ENCODE measurements around the gene PFKL. TPM values are rescaled to one million over a fixed set of nuclear protein-coding genes. Genes with fewer than 3 reads are reported as not detected.
A peak's percentile ranks its signal among the peaks of the same experiment; 100 is the strongest.
"Not testable (repeated sequence)": the region's sequence is repeated elsewhere in the genome, so short reads cannot be mapped to it uniquely, and the experiment has no call there.

The PFKL gene
- total RNA-seq, 1 donor from 2014 or later, result 329 TPM

DNA sequence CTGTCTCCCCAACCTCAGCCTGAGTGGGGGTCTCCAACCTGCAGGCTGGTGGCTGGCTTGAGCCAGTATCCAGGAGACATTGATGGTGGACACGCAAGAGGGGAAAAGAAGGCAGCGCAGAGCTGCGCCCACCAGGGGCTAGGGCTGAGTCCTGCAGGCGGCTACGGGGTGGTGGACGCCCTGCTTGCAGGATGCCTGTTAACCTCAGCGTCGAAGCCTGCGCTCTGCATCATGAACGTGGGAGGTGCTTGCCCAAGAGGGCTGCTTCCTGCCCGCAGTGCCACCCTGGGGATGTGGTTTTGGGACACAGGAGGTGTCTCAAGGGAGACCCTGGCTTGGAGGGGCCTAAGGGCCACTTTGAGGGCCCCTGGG, 27.7 kb downstream of the PFKL start:
- DNase-seq (ENCODE audit: low read depth in 2 of 2), result no peak

DNA sequence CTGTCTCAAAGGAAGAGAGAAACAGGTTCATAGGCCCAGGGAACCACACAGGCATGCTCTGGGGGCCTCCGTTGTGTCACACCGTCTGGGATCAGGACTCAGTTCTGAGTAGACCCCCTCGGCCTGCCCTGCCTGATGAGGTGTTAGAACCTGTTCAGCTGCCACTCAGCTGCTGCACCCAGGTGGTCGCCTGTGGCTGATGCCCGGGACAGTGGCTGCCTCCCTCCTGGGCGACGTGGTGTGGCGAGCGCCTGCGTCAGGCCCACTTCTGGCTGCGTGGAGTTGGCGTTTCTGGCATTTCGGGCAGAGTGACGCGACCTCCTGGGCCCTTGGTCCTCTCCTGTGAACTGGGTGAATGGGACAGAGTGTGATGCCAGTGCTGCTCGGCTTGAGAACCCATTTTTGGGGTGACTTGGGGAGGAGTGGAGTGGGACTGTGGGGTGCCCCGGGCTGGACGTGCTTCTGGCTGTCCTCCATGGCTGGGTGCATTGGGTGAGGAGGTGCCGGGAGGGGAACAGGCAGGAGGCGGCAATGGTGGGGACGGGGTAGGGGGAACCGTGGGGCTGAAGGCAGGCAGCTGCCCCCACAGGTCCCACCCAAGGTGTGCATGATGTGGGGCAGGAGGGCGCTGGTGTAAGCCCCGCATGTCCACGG, 28.5 kb downstream of the PFKL start:
- DNase-seq (ENCODE audit: low read depth in 2 of 2), result no peak

DNA sequence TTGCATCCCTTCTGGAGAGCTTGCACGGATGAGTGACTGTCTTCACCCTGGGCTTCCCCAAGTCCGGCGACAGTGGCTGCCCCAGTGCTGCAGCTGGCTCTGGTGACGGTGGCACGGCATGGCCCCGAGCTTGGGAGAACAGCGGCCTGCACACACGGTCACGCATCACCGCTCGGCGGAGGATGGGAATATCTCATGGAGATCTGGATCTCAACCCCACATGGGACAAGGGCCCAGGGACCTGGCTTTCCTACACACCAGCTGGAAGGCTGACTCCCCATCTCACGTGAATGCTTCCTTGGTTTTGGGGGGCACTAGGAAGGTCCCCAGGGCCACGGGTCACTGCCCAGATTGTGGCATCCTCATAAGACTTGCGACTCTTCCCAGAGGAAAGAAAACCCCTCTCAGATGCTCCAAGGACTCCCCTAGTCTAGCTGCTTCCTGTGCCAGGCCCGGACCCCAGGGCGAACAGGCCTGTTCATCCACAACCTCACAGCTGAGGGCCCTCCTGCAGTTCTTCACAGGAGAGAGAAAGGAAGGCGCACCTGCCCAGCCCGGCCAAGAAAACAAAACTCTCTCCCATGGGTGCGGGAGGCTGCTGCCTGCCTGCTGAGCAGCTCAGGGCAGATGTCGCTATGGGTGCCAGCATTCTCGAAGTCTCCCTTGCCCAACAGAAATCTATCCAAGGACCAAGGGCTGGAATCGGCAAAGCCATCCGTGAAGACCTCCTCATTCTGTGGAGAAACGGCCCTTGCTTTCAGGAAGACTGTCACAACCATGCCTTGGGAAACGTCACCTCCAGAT, 29.4 kb downstream of the PFKL start:
- no peak for DNase-seq (ENCODE audit: low read depth in 2 of 2)

DNA sequence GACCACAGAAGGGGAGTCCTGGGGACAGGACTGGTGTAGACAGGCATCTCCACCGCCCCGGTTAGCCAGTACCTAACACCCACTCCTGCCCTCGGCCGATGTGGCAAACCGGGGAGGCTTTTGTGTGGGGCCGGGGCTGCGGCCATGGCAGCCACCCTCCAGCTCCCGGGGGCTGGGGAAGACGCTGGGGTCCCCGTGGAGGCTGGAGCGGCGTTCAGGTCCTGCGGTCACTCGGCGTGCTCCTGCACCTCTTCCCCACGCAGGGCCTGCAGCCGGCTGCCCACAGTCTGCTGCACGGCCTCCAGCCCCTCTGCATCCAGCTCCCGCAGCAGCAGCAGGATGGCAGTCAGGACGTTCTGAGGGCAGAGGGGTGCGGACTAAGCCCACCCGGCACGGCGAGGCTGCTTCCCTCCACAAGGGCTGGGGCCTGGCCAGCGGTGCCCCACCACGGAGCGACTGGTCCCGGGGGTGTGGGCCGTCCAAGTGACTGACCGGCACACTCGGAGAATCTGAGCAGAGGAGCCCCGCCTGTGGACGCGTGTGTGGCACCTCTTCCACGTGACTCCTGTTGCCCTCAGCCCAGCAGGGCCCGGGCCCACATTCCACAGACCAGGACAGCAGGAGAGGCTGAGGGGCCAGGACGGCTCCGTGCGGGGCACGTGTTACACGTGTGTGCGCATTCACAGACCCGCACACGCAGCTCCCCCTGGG, 30.3 kb downstream of the PFKL start:
- no peak for DNase-seq (ENCODE audit: low read depth in 2 of 2)

DNA sequence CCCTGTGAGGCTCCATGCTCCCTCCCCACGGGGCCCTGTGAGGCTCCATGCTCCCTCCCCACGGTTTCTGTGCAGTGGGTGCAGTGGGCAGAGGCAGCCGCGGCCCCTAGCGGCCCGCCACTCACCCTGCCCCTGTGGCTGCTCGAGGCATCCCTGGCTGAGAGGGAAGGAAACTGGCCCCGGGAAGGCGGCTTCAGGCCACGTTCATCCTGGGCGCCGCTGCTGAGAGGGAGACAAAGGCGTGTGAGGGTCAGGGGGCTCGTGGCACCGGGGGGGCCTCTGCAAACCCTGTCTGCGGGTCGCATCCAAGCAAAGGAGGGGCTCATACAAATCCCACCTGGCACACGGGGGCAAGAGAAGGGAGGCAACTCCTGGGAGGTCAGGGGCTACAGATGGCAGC, 30.8 kb downstream of the PFKL start:
- DNase-seq (ENCODE audit: low read depth in 2 of 2), result no peak

DNA sequence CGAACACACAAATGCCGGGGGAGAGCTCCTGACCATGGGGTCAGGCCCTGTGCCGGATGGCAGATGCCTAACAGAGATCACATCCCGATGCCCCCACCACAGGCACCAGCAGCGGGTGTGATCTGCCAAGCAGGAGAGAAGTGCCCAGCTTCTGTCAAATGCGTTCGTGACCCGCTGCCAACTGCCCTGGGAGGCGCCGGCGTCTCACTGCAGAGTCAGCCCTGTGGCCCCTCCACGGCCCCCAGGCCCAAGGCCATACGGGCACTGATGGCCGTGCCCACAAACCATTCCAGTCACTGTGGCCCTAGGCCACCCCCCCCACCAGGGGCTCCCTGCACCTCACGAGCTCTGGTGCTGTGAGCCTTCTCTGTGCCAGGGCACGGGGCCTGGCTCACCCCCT, 31.4 kb downstream of the PFKL start:
- no peak for DNase-seq (ENCODE audit: low read depth in 2 of 2)

DNA sequence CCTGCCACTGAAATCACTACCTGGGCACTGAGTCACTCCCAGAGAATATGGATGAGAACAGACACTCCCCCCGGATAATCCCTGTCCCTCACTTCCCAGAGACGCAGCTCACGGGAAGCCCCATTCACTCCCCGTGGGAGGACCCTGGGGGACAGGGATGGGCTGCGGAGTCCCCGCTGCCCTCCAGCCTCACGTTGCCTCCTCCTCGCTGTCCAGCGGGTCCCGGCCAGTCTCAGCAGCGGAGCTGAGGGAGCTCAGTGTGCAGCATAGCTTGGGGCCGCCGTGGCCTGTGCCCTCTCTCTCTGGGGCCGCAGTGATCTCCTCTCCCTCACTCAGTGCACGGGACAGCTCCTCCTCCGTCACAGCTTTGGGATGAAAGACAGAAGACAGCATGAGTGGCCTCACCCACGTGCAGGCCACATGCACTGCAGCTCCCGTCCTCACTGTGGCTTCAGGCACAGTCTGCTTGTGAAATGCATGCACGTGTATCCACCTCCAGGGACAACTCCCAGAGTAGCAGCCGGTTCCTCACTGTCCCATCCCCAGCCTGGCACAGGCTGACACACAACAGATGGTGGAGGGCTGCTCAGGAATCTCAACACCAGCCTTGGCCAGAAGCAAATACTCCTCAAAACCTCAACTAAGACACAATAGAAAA, 31.9 kb downstream of the PFKL start:
- no peak for DNase-seq (ENCODE audit: low read depth in 2 of 2)

DNA sequence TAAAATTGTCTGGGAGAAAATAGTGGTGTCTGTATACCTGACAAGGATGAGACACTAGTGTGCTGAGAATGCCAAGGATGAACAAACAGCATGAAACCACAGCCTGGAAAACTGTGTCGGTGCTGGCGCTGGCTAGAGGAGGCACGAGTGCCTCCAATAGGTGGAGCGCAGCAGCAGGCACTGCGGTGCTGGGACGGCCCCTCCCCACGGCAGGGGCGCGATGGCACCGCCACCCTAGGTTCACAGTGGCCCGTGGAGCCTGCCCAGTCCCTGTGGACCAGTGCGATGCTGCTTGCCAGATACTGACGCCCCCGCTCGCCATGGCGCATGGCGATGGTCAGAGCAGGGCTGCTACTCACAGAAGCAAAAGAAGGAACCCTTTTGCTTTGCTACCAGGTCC, 32.5 kb downstream of the PFKL start:
- no peak for DNase-seq (ENCODE audit: low read depth in 2 of 2)

DNA sequence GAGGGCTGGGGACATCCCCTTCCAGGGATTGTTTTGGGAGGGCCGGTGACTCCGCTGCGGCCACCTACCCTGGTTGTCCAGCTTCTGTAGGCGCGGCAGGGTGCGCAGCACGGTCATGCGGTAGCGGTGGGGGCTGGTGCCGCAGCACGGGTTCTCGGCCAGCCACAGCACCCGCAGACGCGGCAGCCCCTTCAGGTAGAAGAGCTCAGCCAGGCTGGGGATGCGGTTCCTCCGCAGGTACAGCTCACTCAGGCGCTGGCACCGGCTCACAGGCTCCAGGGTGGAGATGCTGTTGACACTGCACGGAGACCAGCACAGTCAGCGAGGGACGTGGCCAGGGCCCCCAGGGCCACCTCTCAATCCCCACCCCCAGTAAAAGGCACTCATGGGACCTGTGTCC, 33.1 kb downstream of the PFKL start:
- no peak for DNase-seq (ENCODE audit: low read depth in 2 of 2)

DNA sequence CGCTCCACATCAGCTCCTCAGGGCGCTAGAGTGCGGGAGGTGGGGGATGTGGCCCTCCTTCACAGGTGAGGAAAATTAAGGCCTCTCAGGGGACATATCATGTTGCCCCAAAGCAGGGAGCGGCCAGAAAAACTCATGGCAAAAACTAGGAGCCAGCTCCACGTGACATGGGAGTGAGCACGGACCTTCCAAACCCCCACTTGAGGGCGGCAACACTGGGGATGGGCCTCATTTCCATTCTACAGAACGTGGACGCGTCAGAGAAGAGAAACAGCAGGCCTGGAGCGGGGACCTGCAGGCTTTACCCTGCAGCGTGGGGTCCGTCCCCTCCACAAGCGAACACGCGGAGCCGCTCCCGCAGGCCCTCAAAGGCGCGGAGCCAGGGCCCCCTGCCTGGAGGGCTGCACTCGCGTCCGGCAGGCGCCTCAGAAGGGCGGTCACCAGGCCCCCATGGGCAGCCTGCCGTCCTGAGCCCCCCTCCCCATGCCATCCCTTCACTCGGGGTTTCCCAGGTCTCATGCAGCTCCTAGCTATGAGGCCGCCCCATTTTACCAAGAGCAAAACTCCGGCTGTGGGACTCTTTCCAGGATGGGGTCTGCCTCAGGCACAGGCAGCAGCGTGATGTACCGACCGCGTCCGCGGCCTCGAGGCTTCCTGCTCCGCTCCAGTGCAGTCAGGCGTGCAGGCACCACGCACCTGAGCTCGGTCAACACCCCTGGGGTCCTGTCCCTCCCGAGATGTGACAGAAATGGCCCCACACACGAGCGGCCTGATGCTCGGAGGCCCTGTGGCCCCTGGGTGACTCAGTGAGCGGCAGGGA, 33.9 kb downstream of the PFKL start:
- DNase-seq (ENCODE audit: low read depth in 2 of 2), result no peak

DNA sequence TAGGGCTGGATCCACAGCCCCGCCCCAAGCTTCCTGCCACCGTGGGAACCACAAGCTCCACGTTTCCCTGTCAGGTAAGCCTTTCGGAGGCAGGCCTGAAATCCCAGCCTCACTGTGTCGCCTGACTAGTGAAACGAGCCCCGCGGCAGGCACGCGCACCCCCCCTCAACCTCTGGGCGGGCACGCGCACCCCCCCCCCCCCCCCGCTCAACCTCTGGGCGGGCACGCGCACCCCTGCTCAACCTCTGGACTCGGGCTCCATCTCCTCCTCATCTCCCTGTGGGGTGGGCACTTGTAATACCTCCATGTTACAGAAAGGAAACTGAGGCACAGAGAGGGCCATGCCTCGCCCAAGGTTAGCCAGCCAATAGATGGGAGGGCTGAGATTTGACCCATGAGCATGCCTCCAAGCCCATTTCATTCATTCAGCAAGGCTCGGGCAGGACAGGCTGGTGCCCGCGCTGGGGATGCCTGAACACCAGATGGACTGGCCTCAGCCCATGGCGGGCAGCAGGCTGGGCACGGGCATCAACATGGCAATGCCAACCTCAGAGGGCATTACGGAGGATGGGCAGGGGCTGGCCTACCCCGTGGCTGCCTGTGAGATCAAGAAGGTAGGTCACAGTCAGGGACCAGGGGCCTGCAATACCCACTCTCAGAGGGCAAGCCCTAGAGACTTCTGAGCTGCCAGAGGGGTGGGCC, 34.6 kb downstream of the PFKL start:
- DNase-seq (ENCODE audit: low read depth in 2 of 2), result no peak

DNA sequence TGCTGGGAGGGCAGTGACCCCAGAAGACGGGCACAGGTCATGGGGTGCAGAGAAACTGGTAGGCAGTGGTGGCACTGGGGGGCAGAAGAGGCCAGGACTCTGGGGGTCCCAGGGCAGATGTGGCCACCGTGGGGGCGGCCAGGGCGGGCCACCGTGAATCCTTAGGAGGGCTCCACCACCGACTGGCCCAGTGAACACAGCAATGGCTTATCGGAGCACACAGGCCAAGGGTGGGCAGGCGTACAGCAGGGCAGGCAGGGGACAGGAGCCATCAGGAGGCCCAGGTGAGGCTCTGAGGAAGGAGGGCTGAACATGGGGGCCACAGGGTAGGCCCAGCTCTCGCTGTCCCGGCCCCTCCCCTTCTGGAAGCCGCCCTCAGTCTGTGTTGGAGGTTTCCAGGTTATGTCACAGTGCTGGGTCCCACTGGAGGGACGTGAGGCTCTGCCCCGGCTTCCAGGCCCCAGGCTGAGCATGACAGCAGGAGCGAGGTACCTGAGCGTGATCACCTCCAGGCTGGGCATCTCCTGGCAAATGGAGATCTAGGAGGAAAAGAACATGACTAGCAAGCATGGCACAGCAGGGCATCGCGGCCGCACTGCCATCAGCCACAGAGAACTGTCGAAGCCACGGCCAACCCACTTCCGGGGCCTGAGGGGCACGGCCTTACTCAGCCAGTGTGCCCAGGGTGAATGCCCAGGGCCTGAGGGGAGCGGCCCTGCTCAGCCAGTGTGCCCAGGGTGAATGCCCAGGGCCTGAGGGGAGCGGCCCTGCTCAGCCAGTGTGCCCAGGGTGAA, 35.6 kb downstream of the PFKL start:
- no peak for DNase-seq (ENCODE audit: low read depth in 2 of 2)

DNA sequence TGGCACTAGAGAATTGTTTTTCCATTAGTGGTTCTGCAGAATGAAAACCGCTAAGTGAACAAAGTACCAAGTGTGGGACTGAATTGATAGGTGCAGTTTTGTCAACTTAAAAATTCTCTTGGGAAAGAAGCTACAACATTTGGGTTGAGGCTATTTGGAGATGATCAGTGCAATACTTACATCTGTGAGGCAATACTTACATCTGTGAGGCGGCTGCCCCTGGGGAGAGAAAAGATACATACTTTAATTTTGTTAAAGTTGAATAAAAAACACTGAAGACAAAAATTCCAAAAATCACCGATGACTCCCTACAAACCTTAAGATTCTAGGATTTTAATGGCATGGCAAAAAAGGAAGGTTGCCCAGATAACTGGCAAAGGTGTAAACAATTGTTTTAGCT, 37.6 kb downstream of the PFKL start:
- DNase-seq (ENCODE audit: low read depth in 2 of 2), result no peak

DNA sequence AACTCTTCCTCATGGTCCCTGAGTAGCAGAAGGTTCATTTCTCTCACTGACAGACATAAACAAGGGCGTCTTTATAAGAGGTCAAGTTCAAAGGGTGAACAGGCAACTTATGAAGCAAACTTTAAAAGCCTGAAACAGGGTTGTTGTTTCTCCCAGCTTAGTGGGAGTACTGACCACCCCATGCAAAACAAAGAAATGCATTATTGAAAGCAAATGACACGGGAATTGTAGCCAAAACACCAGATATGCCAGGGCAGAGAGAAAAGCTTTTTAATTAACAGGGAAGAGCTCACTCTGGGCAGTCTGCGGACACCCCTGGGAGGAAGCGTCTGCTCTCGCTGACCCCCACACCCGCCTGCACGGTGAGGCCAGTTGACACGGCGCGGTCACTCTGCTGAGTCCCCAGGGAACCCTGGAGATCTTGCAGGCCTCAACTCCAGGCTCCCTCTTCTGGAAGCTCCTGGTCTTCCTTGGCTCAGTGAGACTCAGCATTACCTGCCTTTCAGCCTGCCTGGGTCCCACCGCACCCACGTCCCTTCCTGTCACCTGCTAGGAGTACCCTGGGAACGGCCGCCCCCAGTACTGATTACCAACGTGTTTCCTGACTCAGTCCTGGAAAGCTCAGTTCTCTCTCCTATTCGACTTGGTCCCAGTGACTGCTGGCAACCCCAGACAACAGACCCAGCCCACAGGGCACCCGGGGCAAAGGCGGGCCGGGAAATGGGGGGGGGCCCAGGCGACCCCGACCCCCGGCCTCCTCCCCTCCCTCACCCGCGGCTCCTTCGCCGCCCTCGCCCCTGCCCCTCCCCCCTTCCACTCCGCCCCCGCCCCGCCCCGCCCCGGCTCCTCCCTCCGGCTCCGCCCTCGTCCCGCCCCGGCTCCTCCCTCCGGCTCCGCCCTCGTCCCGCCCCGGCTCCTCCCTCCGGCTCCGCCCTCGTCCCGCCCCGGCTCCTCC, 38.4 kb downstream of the PFKL start:
- peak; percentile 57 to 75 for DNase-seq (ENCODE audit: low read depth in 2 of 2)

DNA sequence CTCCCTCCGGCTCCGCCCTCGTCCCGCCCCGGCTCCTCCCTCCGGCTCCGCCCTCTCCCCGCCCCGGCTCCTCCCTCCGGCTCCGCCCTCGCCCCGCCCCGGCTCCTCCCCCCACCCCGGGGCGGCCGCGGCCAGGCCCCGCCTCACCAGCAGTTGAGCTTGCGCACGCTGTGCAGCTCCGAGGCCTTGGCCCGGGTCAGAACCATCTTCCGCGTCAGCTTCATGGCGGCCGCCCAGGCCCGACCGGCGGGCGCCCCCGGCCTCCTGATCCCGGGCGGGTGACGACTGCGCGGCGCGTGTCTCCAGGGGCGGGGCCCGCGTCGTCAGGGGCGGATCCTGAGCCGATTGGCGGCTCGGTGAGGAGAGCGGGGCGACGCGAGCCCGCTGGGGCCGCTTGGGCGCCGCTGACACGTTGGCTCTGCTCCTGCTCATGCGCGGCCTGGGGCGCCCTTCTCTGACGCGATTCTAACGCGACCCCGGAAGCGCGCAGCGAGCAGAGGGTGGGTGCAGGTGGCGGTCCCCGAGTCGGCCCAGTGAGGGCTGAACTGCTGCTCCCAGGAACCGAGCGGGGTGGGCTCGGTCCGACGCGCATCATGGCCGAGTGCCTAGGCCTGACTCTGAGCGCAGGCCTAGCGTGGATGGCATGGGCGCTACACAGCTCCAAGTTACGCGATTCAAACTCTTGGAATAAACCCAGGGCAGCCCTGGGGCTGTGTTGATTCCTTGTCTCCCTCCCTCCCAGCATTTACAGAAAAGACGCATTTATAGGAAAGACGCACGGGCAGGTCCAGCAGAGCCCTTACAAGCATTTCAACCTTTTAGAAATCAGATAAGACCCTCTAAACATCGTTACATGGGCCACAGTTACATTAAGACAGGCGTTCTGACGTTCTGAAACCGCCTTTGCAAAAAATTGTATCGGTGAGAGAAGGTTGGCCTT, 39.4 kb downstream of the PFKL start, which contains the start of gene CFAP410:
Gene CFAP410, minus strand, starts transcription at position 420 of the 940 bp plus-strand sequence. Its CDS starts 196 bp downstream, at position 224.
- peak; percentile 97 to 98 for DNase-seq (ENCODE audit: low read depth in 2 of 2)

DNA sequence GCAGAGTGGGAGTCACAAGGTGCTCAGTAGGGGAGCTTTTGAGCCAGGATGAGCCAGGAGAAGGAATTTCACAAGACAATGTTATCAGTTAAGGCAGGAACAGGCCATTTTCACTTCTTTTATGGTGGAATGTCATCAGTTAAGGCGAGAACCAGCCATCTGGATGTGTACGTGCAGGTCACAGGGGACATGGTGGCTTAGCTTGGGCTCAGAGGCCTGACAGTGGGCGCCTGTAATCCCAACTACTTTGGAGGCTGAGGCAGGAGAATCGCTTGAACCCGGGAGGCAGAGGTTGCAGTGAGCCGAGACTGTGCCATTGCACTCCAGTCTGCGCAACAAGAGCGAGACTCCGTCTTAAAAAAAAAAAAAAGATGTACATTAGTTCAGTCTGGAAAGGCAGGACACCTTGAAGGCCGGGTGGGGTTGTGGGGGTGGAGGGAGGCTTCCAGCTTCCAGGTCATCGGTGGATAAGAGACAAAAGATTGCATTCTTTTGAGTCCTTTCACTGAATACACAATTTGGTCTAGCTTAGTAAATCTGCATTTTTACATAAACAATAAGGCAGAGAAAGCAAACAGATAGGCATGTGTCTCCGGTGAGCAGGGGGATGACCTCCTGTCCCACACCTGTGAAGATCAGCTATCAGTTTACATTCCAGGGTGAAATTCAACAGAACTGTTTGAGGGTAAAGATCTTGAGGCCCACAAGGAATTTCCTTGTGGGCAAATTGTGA, 42.0 kb downstream of the PFKL start:
- DNase-seq (ENCODE audit: low read depth in 2 of 2), result not testable (repeated sequence)

DNA sequence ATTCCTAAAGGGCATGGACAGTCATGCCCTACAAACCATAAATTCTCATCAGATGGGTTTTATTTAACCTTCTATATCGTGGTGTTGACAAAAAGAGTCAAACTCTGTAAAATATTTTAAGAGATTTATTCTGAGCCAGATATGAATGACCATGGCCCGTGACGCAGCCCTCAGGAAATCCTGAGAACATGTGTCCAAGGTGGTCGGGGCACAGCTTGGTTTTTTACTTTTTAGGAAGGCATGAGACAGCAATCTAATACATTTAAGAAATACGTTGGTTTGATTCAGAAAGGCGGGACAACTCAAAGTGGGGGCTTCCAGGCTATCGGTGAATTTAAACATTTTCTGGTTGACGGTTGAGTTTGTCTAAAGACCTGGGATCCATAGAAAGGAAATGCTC, 43.1 kb downstream of the PFKL start:
- DNase-seq (ENCODE audit: low read depth in 2 of 2), result not testable (repeated sequence)
